Fibroblast of mammary gland (primary cell): ENCODE data around the gene ZNHIT2.
A peak's percentile ranks its signal among the peaks of the same experiment; 100 is the strongest.

ENCODE experiments used
- DNase-seq: peaks from one replicate; pipeline ENCODE4 v3.0.0-alpha.2; 2010; ENCODE audit warnings: low read depth
- H3K4me3 ChIP-seq: 2 replicates; pipeline ENCODE4 v1.5.1; 2011; ENCODE audit warnings: low read depth, mild to moderate bottlenecking, low read length, moderate library complexity; ENCODE audit not compliant: control insufficient read depth
- CTCF ChIP-seq: conservative IDR thresholded peaks from 2 replicates; pipeline ENCODE4 v1.5.1; 2011; ENCODE audit warnings: low read depth, low read length, inconsistent platforms; ENCODE audit not compliant: control insufficient read depth, insufficient read depth

The ZNHIT2 gene

GRCh38 chr11:65083134-65083833 is 34.2 kb downstream of the ZNHIT2 start:
- DNase-seq: no peak

GRCh38 chr11:65078786-65079342 is 38.6 kb downstream of the ZNHIT2 start:
- no peak for DNase-seq
- TF ChIP-seq CTCF: no peak
- no peak overlapping the region for H3K4me3 ChIP-seq

More at GRCh38 chr11:65083134-65083833, 34.2 kb downstream of the ZNHIT2 start:
- no peak for TF ChIP-seq CTCF
- H3K4me3 ChIP-seq: peak overlapping the region; percentile 90

- DNase-seq: peak; percentile 35
- peak; percentile 59 for TF ChIP-seq CTCF
- H3K4me3 ChIP-seq: no peak overlapping the region
Measured at GRCh38 chr11:65078151-65078550, 39.4 kb downstream of the ZNHIT2 start.

- no peak for TF ChIP-seq CTCF
- no peak overlapping the region for H3K4me3 ChIP-seq
- peak; percentile 49 for DNase-seq
Measured at GRCh38 chr11:65077451-65077850, 40.0 kb downstream of the ZNHIT2 start.

- no peak overlapping the region for H3K4me3 ChIP-seq
- DNase-seq: no peak
- TF ChIP-seq CTCF: no peak
Measured at GRCh38 chr11:65072631-65072966, 44.9 kb downstream of the ZNHIT2 start.

GRCh38 chr11:65071907-65072630 is 45.4 kb downstream of the ZNHIT2 start:
- no peak for TF ChIP-seq CTCF
- DNase-seq: no peak
- H3K4me3 ChIP-seq: no peak overlapping the region
